ENCODE measurements around the gene DAZAP2.
"Not testable (repeated sequence)": the region's sequence is repeated elsewhere in the genome, so short reads cannot be mapped to it uniquely, and the experiment has no call there.

Gene DAZAP2

DNA sequence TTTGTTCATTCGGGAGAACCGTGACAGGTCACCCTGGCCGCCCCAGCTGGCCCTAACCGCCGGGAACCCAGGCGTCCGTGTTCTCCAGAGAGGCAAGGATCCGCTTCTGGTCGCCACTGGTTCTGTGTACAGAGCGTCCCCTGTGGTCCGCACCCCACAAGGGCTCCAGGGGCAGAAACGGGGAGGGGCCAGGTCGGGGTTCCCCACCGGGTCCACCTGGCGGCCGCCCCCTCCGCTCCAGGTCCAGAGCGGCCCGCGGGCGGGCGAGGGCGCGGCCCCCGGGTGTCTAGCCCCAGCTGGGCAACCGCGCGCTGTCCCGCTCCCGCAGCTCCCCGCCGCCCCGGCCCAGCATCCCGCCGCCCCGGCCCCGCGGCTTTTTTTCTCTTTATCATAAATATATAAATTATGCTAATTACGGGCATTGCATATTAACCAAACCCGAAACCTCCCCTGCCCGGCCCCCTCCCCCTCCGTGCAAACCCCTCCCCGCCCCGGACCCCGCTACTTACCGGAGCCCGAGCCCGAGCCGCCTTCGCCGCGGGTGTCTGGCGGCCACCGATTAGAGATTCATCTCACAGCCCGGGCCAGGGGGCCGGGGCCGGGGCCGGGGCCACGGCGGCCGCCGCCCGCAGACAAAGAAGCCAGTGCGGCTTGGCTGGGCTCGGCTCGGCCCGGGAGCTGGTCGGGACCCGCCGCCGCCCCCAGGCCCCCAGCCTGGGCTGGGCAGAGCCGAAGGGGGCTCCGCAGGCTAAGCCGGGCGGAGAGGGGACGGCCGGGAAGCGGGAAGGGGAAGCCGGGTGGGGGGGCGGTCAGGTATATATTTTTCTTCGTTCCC is 21.3 kb upstream of the DAZAP2 start:
- peak; percentile 68 for DNase-seq

DNA sequence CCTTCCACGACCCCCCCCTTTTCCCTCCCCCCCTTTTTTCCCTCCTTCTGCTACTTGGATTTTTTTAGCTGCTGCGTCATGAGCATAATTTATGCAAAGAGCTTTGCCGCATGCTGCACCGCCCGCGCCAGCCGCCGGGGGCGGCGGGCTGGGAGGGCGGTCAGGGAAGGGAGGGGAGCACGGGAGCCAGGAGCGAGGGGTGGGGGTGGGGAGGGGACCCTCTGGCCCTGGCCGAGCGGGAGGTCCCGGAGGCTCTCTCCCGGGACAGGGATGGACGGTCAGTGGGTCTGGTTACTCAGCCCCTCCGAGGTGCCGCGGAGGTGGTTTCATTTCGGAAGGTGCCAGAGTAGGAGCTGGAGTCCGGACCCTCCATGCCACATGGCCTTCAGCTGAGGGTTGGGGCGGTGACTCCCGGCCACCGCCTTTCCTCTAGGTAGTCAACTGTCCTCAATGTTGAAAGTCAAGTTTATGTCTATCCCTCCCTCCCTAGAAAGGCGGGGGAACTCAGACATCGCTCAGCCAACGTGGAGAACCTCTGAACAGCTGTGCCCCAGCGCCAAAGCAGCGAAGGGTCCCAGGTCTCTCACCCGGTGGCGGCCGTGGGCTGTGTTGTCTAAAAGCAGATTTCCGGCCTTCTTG is 20.5 kb upstream of the DAZAP2 start, which contains the start of gene POU6F1:
POU6F1 (minus strand) TSS at position 95 of the 639 bp plus-strand sequence. CDS start 11,226 bp downstream, outside the sequence.
- peak; percentile 79 for DNase-seq

DNA sequence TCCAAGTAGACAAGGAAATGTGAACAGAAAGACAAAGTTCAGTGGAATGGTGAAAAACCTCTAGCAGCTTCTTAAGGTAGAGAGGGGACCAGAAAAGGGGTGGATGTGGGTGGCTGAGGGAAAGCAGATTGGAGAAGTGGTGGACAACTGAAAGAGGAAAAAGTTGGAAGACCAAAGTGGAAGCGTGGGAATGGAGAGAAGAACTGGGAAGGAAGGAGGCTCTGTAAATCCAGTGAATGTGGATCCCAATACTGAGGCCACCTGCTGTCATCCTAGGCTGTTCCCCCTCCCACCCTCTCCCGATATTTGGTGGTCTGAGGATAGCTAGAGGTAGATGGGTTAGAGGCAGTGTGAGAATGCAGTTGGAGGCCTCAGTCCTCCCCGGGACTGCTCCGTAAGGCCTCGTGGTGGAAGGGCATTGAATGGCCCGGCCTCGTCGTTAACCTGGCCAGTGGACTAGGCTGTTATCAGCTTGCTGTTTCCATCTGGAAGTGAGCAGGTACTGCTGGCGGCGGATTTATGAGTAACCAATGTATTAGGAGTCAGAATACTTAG is 19.9 kb upstream of the DAZAP2 start:
- DNase-seq: no peak

DNA sequence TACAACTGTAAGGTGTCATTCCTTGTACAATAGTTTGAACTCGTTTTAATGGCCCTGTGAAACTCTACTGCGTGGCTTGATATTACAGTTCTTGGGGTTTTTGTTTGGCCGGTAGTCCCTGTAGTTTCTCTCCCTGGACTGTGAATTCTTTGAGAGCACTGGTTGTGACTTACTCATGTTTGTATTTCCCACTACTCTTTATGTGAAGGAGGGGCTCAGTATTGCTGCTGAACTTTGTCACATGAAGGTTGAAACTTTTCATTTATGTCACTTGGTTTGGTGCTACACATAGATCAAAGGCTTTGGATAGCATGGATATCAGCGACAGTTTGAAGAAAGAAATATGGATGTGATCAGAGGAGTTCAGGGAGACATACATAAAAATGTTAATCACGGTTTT is 19.3 kb upstream of the DAZAP2 start:
- no peak for DNase-seq

DNA sequence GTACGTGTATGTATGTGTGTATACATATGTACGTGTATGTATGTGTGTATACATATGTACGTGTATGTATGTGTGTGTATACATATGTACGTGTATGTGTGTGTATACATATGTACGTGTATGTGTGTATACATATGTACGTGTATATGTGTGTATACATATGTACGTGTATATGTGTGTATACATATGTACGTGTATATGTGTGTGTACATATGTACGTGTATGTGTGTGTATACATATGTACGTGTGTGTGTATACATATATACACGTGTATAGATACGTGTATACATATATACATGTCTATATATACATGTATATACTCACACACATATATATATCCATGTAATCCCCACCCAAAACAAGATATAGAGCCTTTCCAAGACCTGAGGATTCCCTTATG is 18.8 kb upstream of the DAZAP2 start:
- not testable (repeated sequence) for DNase-seq

DNA sequence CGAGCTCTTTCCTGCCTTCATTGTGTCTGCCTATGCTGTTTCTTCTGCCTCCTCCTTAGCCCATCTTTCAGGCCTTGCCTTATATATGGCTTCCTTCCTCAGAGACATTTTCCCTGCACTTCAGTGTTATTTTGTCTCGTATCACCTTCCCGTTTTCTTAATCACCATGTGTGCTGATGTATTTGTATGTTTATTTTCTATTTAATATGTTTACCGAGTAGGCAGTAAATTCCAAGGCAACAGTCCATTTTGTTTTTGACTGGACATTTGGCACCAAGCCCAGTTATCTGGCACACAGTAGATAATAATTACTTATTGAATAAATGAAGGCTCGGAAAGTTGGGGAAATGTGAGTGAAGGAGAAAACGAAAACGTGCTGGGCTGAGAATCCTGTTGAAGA is 16.2 kb upstream of the DAZAP2 start:
- no peak for DNase-seq

DNA sequence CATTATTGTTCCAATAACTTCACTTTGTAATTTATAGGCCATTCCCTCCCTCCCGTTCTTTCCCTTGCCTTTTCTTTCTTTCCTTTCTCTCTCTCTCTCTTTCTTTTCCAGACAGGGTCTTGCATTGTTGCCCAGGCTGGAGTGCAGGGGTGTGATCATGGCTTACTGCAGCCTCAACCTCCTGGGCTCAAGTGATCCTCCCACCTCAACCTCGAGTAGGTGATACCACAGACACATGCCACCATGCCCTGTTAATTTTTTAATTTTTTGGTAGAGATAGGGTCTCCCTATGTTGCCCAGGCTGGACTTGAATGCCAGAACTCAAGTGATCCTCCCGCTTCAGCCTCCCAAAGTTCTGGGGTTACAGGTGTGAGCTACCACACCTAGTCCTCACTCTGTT is 14.0 kb upstream of the DAZAP2 start:
- DNase-seq: no peak

DNA sequence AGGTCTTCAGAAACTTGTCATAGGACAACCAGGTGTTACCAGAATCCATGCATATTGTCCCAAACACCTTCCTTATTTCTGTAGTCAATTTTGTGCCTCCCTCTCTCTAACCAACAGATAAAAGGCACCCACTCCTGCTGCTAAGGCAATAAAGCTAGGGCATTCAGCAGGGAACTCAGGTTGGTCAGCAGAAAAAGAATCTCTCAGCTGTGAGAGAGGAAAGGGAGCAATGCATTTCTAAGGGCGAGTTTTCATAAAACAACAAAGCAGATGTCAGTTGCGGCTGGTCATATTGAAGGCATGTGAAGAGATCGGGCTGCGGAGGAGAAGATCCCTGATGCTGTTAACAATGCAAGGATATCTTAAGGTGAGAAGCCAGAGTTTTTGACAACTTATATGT is 13.4 kb upstream of the DAZAP2 start:
- no peak for DNase-seq

DNA sequence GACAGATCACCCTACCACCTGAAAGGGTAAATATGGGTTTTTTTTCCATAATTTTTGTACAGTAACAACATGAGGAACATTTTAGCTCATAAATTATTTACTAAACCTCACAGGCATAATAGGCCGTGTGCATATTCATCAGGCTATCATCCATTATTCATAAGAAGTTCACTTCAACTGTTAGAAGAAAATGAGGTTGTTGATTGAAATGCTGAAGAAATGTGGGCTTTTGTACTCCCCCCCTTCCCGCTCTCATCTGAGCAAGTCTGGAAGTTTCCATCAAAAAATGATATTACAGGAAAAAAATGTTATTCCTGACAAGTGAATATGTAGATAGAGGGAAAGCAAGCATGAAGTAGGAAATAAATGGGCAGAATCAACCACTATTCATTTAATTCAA is 12.9 kb upstream of the DAZAP2 start:
- no peak for DNase-seq

DNA sequence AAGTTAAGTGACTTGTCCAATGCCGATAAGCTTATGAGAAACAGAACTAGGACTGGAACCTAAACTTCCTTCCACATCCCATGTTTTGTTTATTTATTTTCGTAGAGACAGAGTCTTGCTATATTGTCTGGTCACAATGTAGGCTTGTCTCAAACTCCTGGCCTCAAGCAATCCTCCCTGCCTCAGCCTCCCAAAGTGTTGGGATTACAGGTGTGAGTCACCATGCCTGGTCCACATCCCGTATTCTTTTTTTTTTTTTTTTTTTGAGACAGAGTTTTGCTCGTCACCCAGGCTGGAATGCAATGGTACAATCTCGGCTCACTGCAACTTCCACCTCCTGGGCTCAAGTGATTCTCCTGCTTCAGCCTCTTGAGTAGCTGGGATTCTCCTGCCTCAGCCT is 11.5 kb upstream of the DAZAP2 start:
- not testable (repeated sequence) for DNase-seq

DNA sequence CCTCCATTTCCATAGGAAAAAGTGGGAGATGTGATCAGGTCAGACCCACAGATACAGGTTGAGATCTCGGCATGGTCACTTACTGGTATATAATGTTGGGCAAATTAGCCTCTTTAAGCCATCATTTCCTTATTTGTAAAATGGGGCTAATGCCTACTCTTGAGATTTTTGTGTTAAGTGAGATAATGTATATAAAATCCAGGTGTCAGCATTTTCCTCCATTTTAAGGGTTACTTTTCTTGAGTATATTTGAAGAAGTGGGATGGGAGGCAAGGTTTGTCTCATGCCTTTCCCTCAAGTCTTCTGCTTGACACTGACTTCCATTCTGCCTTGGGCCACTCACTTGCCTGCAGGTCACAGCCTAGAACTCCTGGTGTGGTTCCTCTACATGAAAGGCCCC is 10.7 kb upstream of the DAZAP2 start:
- no peak for DNase-seq

DNA sequence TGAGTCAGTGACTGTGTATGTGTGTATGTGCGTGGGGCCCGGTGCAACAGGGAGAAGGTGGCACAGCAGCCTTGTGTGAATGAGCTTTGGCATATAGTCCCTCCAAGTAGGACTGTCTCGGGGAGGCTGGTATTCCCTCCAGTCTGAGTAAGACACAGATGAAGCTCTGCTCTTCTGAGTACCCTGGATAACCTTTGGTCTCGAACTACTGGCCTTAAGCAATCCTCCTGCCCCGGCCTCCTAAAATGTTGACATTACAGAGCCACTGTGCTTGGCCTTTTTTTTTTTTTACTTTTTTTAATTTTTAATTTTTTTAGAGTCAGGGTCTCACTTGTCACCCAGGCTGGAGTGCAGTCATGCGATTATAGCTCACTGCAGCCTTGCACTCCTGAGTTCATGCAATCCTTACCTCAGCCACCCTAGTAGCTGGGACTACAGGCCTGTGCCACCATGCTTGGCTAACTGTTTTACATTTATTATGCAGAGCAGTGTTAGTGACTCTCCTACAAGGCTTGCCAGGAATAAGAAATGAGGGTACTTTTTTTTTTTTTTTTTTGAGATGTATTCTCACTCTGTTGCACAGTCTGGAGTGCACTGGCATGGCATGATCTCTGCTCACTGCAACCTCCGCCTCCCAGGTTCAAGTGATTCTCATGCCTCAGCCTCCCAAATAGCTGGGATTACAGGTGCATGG is 9.4 kb upstream of the DAZAP2 start:
- DNase-seq: no peak

DNA sequence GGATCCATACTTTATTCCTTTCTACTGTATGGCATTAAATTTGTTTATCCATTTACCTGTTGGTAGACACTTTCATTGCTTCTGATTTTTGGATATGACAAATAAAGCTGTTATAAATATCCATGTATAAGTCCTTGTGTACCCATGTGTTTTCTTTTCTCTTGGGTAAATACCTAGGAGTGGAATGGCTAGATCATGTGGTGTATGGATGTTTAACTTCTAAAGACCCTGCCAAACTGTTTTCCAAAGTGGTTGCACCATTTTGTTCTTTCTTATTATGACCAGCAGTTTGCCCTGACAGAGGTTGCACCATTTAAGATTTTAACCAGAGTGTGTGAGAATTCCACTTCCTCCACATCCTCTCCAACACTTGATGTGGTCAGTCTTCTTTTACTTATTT is 6.0 kb upstream of the DAZAP2 start:
- no peak for DNase-seq

DNA sequence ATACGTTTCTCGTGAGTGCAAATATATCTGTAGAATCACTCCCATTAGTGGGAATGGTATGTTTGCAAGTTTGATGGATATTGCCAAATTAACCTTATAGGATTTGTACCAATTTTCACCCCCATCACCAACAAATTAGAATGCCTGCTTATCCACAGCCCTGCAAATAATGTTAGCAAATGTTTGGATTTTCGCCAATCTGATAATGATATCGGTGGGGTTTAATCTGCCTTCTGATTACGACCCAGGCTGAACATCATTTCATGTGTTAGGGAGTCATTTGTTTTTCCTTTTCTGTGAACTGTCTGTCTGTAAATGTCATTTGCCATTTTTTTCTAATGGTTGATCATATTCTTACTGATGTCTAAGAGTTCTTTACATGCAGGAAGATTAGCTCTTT is 4.1 kb upstream of the DAZAP2 start:
- no peak for DNase-seq

DNA sequence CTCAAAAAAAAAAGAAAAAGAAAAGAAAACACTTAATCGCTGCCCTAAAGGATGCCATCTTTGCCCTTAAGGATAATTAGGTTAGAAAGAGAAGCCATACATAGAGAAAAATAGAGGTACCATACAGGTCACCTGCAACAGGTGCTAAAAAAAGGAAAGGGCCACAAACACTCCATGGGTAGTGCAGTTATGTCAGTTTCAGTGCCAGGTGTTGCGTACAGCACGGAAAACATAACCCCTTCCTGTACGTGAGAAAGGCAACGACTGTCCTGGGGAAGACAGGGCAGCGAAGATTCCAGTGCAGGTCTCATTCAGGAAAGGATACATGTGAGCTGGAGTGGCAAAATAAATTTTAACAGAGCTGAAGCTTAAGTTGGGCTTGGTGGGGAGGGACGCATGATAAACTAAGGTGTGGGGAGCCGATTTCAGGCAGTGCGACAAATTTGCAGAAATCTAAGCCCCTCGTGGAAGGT is 553 bp upstream of the DAZAP2 start:
- DNase-seq: peak; percentile 22

DNA sequence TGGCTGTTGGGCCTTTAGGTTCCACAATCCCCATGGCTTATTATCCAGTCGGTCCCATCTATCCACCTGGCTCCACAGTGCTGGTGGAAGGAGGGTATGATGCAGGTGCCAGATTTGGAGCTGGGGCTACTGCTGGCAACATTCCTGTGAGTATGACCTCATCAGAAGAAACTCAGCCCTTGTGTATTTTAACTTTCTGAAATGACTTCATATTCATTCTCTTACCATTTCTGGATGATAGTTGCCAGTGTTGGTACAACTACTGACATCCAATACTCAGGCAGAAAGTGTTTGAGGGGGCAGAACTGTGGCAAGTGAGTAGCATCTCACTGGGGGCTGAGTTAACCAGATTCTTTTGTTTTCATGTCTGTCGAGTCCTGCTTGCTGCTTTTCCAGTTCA is 2.3 kb downstream of the DAZAP2 start:
- DNase-seq: no peak

DNA sequence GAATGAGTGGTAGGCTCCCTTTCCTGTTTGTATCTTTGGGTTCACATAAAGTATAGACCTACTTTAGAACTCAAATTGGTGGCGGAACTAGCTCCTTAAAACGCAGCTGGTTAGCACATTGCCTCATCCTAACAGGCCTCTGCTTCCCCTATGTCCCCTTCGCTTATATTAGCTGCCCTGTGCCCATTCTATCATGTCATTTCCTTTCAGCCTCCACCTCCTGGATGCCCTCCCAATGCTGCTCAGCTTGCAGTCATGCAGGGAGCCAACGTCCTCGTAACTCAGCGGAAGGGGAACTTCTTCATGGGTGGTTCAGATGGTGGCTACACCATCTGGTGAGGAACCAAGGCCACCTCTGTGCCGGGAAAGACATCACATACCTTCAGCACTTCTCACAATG is 3.5 kb downstream of the DAZAP2 start:
- no peak for DNase-seq

DNA sequence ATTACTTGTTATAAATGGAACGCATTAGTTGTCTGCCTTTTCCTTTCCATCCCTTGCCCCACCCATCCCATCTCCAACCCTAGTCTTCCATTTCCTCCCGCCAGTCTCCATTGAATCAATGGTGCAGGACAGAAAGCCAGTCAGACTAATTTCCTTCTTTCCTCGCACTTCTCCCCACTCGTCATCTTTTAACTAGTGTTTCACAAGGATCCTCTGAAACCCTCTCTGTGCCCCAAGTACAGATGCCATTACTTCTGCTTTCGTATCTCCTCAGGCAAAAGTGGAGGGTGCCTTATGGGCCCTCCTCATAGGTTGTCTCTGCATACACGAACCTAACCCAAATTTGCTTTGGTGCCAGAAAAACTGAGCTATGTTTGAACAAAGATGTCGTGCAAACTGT is 4.2 kb downstream of the DAZAP2 start:
- no peak for DNase-seq

DNA sequence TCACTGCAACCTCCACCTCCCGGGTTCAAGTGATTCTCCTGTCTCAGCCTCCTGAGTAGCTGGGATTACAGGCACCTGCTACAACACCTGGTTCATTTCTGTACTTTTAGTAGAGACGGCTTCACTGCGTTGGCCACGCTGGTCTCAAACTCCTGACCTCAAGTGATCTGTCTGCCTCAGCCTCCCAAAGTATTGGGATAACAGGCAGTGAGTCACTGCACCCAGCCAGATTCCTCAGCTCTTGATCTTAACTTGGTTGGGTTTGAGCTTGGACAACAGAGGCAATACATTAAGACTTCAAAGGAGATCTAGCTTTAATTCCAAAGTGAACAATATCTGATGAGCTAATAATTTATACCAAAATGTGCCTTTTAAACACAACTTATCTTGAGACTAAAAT is 5.6 kb downstream of the DAZAP2 start:
- DNase-seq: no peak

DNA sequence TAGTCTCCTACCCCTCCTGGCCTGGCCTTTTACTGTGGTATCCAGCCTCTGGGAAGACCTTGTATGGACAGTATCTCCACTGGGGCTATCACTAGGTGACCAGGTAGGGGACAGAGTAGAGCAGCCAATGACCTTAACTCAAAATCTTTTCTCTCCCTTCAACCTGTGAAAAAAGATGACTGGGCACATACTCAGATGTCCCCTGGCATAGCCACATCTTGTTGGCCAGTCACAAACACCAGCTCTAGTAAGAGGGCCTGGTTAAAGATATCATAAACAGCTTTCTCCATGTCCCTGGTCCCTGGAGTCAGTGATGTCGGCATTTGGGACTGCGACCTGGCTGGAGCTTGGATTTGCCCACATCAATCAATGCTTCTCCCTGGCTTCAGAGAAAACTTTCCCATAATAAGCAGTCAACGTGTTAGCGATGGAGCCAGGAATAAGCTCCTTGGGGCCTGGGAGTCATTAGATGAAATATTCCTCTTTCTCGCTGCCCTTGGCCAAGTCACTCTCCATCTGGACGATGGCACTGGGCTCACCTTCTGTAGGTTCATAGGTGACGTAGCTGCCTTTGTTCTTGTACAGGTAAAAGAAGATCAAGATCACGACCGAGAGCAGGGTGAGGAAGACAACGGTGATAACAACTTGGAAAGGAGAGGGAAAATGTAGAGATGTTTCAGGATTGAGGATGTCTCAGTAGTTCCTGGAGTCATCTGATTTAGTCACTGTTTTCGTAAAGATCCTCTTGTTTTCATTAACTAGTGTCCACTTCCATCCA is 7.0 kb downstream of the DAZAP2 start:
- no peak for DNase-seq

DNA sequence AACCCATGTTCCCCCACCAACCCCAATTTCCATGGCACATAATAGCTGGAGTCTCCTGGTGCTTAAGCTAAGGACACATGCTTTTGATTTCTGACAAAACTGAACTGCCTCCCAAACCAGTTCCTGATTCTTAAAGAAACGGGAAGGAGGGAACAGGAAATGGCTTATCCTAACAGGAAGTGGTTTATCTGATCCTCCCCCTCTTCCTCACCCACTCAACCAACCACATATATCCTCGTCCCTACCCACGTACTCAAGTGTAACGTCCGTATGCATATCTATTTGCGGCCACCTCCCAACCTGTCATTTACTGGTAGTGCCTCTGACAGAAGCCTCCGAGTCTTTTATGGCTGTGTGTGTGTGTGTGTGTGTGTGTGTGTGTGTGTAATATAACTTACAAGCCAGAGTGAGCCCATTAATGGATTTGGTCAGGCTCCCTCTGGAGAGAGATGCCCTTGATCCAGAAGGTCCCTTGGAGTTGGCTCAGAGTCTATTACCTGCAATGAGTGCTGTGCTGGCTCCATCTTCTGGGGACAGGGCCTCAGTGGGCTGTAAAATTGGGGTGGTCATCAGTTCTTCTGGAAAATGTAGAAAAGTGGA is 7.7 kb downstream of the DAZAP2 start:
- DNase-seq: no peak

DNA sequence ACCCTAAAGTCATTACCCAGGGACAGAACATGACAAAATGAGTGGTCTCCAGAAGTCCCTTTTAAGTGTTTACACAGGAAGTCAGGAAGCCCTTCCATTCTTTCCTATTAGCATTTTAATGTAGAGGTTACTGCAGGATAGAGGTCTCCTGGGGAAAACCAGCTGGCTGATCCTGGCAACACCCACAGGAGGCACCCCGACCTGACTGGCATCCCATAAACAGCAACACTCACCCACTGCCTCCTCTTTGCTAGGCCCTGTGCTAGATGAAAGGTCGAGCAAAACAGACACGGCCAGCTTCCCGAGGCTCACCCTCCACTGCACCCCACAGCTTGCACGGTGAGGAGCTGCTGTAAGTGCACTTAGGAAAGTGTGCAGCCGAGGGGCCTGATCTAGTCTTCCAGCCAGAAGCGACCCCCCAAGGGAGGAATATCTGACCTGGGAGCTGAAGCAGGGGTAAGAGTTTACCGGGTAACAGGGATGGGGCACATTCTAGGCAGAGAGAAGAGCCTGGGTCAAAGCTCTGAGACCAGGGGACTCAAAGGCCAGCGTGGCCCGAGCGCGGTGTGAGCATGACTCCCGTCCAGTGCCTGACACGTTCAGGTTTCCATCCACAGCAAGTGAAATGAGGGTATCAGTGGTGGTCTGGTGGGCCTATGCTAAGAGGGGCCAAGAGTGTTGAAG is 9.0 kb downstream of the DAZAP2 start:
- no peak for DNase-seq
